Body of pancreas (tissue), 4 donors: ENCODE measurements around the gene CASP12.

Source experiments
- POLR2A ChIP-seq, 3 donors: fragments of 450-650 bp; IDR thresholded peaks; one replicate each; pipeline ENCODE4 v1.6.1; 2016; ENCODE audit warnings: antibody characterized with exemption in 3 of 3, mild to moderate bottlenecking in 2 of 3
- TF ChIP-seq, protein P1 (sequence below), 7 experiments: fragments of 450-650 bp in 4 of 7; fragments of 200-600 bp in 3 of 7; sonication (generic) in 3 of 7; IDR thresholded peaks; one replicate each; pipeline ENCODE4 v1.5.1; 2016 to 2019; ENCODE audit warnings: antibody characterized with exemption in 7 of 7

DNA sequence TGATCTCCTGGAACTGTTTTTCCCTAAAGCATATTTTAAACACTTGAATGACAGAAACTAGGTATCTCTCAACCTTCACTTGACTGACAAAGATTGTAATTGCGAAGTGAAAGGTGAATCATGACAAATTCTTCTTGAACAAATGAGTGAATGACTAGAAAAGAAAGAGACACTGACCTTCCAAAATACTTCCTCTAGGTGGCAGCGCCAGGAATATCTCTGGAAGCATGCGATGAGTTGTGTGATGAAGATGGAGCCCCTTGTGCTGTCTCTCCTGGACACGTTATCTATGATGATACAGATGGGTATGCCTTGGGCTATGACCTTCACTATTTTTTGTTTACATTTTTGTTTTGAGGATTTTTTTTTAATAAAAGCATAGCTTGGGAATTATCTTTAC lies 7.0 kb upstream of the CASP12 start:
- TF ChIP-seq, protein P1, sequence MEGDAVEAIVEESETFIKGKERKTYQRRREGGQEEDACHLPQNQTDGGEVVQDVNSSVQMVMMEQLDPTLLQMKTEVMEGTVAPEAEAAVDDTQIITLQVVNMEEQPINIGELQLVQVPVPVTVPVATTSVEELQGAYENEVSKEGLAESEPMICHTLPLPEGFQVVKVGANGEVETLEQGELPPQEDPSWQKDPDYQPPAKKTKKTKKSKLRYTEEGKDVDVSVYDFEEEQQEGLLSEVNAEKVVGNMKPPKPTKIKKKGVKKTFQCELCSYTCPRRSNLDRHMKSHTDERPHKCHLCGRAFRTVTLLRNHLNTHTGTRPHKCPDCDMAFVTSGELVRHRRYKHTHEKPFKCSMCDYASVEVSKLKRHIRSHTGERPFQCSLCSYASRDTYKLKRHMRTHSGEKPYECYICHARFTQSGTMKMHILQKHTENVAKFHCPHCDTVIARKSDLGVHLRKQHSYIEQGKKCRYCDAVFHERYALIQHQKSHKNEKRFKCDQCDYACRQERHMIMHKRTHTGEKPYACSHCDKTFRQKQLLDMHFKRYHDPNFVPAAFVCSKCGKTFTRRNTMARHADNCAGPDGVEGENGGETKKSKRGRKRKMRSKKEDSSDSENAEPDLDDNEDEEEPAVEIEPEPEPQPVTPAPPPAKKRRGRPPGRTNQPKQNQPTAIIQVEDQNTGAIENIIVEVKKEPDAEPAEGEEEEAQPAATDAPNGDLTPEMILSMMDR (IDR thresholded peaks at IDR 0.05): no peak
- no peak for TF ChIP-seq POLR2A (IDR thresholded peaks at IDR 0.05)
